Stimulated activated CD8-positive, alpha-beta memory T cell treated with anti-CD3 and anti-CD28 coated beads, Interleukin-7, amount 100 ng/mL, for 1 hour (primary cell): ENCODE results near the gene KCTD19.
A peak's percentile ranks its signal among the peaks of the same experiment; 100 is the strongest.
"Not testable (repeated sequence)": the region's sequence is repeated elsewhere in the genome, so short reads cannot be mapped to it uniquely, and the experiment has no call there.

Source experiments
- DNase-seq, 2 donors: peaks; one replicate each; pipeline ENCODE4 v3.0.0-alpha.2; 2020; ENCODE audit warnings: low read depth in 2 of 2

KCTD19 gene

DNA sequence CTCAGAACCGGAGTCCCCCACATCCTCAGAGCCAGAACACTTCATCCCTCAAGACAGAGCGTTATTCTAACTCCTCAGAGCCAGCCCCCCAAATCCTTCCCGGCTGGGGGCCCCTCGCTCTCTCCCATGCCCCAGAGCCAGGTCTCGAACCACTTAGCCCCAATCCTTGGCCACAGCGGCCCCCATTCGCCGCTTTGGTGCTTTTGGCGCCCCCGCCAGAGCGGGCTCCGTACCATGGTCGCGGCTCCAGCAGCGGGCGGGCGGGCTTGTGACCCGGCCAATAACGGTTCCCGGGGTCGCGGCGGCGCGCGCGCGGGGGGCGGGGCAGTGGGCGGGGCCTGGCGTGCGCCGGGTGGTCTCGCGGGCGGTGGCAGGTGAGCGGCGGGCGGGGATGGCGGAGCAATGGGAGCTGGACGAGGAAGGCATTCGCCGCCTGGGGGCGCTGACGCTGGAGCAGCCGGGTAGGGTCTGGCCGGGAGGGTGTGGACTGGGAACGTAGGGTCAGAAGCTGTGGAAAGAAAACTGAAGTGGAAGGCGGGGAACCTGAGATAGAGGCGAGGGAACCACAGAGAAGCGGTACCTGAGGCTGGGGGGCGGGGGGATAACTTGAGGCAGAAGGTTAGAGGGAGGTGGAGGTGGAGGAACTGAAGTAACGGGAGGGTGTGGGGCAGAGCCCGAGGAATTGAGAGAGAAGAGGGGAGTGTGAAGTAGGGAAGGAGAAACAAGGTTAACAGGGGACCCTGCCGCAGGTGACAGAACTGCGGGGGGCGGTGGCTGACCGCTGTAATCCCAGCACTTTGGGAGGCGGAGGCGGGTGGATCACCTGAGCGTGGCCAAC, at the start of gene KCTD19, which contains the start of gene LRRC36:
Gene KCTD19 (minus strand): TSS at position 270 of the 838 bp plus-strand sequence. CDS start 34 bp downstream, at position 236.
Gene LRRC36 (plus strand): TSS at position 344 of the 838 bp plus-strand sequence. CDS start 48 bp downstream, at position 392.
- DNase-seq, result peak; percentile 25 to 35

DNA sequence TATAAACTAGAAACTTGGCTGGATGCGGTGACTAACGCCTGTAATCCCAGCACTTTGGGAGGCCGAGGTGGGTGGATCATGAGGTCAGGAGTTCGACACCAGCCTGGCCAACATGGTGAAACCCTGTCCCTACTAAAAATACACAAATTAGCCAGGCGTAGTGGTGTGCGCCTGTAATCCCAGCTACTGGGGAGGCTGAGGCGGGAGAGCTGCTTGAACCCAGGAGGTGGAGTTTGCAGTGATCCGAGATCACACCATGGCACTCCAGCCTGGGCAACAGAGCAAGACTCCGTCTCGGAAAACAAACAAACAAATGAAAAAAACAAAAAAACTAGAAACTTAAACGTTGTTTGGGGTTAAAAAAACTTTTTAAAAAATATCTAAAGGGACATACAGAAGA, 49.5 kb upstream of the KCTD19 start:
- not testable (repeated sequence) for DNase-seq

GRCh38 chr16:67372664-67373063, 46.1 kb upstream of the KCTD19 start:
- no peak for DNase-seq

- no peak for DNase-seq
Observed at GRCh38 chr16:67370661-67371060, 44.1 kb upstream of the KCTD19 start.

GRCh38 chr16:67364600-67365235, 38.2 kb upstream of the KCTD19 start:
- no peak for DNase-seq

- no peak for DNase-seq
Observed at GRCh38 chr16:67361038-67361437, 34.5 kb upstream of the KCTD19 start.

GRCh38 chr16:67359540-67360269, 33.2 kb upstream of the KCTD19 start:
- not testable (repeated sequence) for DNase-seq

- DNase-seq, result no peak
Observed at GRCh38 chr16:67357561-67357960, 31.0 kb upstream of the KCTD19 start.

GRCh38 chr16:67356396-67356795, 29.9 kb upstream of the KCTD19 start:
- no peak for DNase-seq

- not testable (repeated sequence) for DNase-seq
Observed at GRCh38 chr16:67352463-67352862, 25.9 kb upstream of the KCTD19 start.

DNA sequence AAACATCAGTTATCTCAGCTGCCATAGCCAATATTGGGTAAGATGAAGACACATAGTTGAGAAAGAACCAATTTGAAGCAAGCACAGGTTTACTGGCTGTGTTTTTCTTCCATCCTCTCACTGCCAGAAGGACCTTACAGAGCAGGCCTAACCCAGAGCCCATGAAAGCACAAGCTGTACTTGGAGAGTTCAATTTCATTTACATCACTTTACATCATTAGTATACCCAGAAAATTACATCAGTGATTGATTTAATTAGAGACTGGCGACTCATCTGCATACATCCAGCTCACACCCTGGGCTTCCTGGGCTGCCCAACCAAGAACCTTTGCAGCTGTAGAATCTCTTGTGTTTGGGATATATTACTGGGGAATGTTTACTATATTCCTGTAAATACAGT, 23.8 kb upstream of the KCTD19 start:
- no peak for DNase-seq

DNA sequence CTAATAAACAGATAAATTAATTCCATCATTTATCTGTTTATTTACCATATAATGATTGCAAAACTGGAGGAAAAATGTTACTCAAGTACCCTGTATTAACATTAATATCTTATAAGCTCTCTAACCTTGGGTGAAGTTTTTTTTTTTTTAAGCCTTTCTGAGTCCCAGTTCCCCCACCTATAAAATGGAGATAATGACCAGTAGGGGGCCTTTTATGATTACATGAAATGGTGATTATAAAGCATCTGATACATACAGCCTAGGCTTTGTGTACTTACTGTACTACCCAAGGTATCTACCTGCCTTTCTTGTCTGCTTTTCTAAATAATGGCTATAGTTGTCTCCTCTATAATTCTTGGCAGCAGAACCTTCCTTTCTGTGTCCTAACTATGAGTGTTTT, 22.6 kb upstream of the KCTD19 start:
- no peak for DNase-seq

DNA sequence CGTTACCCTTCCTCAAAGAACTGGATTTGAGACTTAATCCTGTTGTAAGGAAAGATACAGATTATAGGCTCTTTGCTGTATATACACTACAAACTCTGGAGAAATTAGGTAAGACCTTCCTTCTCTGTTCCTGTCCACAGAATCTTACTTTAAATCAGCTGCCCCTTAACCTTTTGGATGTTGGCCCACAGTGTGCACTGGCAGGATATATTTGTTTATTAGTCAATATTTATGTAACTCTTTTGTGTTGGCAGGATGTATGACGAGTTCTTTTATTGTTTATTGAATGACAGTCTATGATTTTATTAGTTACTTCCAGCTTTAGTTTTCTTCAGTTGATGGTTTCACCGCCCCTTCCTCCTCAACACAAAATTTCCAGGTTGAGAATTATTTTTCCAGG, 19.8 kb upstream of the KCTD19 start:
- no peak for DNase-seq

GRCh38 chr16:67345401-67345800, 18.9 kb upstream of the KCTD19 start:
- DNase-seq, result no peak

- no peak for DNase-seq
Observed at GRCh38 chr16:67342616-67343015, 16.1 kb upstream of the KCTD19 start.

- no peak for DNase-seq
Observed at GRCh38 chr16:67341250-67341649, 14.7 kb upstream of the KCTD19 start.

DNA sequence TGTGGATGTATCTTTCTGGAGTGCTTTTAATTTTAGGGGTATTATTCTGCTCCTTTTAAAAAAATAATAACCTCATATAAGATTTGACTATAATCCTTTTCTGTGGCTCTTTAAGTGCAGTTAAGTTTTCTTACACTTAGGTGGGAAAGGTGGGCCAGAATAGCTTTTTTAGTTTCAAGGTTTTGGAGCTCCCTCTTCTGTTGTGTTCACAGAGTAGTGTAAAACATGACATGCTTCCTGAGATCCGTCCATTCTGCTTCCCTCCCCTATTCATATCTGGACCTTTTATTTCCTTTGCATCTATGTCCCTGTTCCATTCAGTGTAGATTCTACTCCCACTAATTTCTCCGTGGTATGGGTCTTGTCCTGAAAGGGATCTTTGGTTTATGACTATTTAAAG, 12.9 kb upstream of the KCTD19 start:
- DNase-seq, result no peak

GRCh38 chr16:67336648-67337047, 10.1 kb upstream of the KCTD19 start:
- no peak for DNase-seq

GRCh38 chr16:67336116-67336515, 9.6 kb upstream of the KCTD19 start:
- DNase-seq, result no peak

GRCh38 chr16:67333315-67333714, 6.8 kb upstream of the KCTD19 start:
- no peak for DNase-seq

GRCh38 chr16:67329901-67330300, 3.4 kb upstream of the KCTD19 start:
- no peak for DNase-seq

GRCh38 chr16:67327743-67328142, 1.2 kb upstream of the KCTD19 start:
- DNase-seq, result no peak

GRCh38 chr16:67326115-67326471, 448 bp downstream of the KCTD19 start:
- no peak for DNase-seq
